HCT116 (cell line): ENCODE measurements around the gene NKX6-1. TPM values are rescaled to one million over a fixed set of nuclear protein-coding genes. Genes with fewer than 3 reads are reported as not detected.

Source experiments
- ATAC-seq: fragments of 200-7000 bp; cut with Tn5 transposase; 2 replicates; pipeline ENCODE4 v1.9.1; 2020; ENCODE audit warnings: mild to moderate bottlenecking, moderate library complexity
- BruUV-seq: library from RNA; stranded (reverse); fragments of 400-500 nt; replicated peaks from 2 replicates; lab custom pipeline; 2021; lab: Mats Ljungman, UMichigan
- CTCF ChIA-PET: fragments of 300-600 bp; sonication (Branson Sonifier 250); formaldehyde crosslinking; loops from one replicate; lab custom pipeline; 2021; ENCODE audit warnings: antibody characterized with exemption; lab: Charles Lee
- POLR2A ChIA-PET: fragments of 300-600, 350-600 bp; sonication (Branson Sonifier 250); formaldehyde crosslinking; loops from one replicate; lab custom pipeline; 2021; ENCODE audit warnings: antibody characterized with exemption; lab: Charles Lee
- RAD21 ChIA-PET, 2 experiments: fragments of 300-600 bp; sonication (Branson Sonifier 250); formaldehyde crosslinking; loops; one replicate each; lab custom pipeline; 2023; ENCODE audit warnings: low total read pairs in 2 of 2; ENCODE audit not compliant: uncharacterized antibody in 2 of 2, unreplicated experiment in 2 of 2, low non-redundant PET in 1 of 2; lab: Charles Lee
- DNase-seq: peaks from one replicate; pipeline ENCODE4 v3.0.0-alpha.2; 2010; ENCODE audit warnings: low read depth, low spot score
- H2AFZ ChIP-seq: fragments of 200-600 bp; shearing (Covaris generic), sonication (generic); 2 replicates; pipeline ENCODE4 v1.6.1; 2017; ENCODE audit warnings: low read depth, mixed run types, mixed read lengths, antibody characterized with exemption, low read length; ENCODE audit not compliant: poor library complexity, severe bottlenecking
- H3K27ac ChIP-seq: 2 replicates; pipeline ENCODE4 v1.5.1; 2012; ENCODE audit warnings: low read depth, low read length
- H3K27me3 ChIP-seq: fragments of 200-600 bp; sonication (generic); 2 replicates; pipeline ENCODE4 v1.6.1; 2016; ENCODE audit warnings: mixed run types, low read length, mixed read lengths; ENCODE audit not compliant: insufficient read depth
- H3K36me3 ChIP-seq, 2 experiments: fragments of 200-500 bp in 1 of 2; fragments of 200-600 bp in 1 of 2; sonication (Bioruptor generic) in 1 of 2; sonication (generic) in 1 of 2; 2 replicates each; pipeline versions ENCODE4 v1.5.1 to v1.6.1; 2014 to 2016; ENCODE audit warnings: low read length in 2 of 2, inconsistent platforms in 1 of 2, mixed read lengths in 1 of 2, mixed run types in 1 of 2; ENCODE audit not compliant: insufficient read depth in 2 of 2, control insufficient read depth in 1 of 2
- H3K4me1 ChIP-seq, 2 experiments: fragments of 200-600 bp in 1 of 2; sonication (generic) in 1 of 2; 2 replicates each; pipeline versions ENCODE4 v1.5.1 to v1.6.1; 2012 to 2017; ENCODE audit warnings: low read length in 2 of 2, inconsistent platforms in 1 of 2, mild to moderate bottlenecking in 1 of 2, mixed read lengths in 1 of 2, mixed run types in 1 of 2, moderate library complexity in 1 of 2; ENCODE audit not compliant: insufficient read depth in 2 of 2, control insufficient read depth in 1 of 2
- H3K4me2 ChIP-seq: fragments of 200-600 bp; sonication (generic); 2 replicates; pipeline ENCODE4 v1.6.1; 2017; ENCODE audit warnings: mixed run types, low read length, mixed read lengths
- H3K4me3 ChIP-seq, 2 experiments: fragments of 200-600 bp in 1 of 2; sonication (generic) in 1 of 2; replicated peaks in 1 of 2; 2 replicates each; pipeline ENCODE4 v1.5.1; 2011 to 2016; ENCODE audit warnings: low read length in 2 of 2, control low read depth in 1 of 2, low read depth in 1 of 2, mild to moderate bottlenecking in 1 of 2, mixed read lengths in 1 of 2, mixed run types in 1 of 2
- H3K79me2 ChIP-seq: fragments of 200-600 bp; sonication (generic); 2 replicates; pipeline ENCODE4 v1.6.1; 2017; ENCODE audit warnings: mild to moderate bottlenecking, mixed run types, low read length, moderate library complexity, mixed read lengths; ENCODE audit not compliant: insufficient read depth
- H3K9ac ChIP-seq: fragments of 200-600 bp; sonication (generic); 2 replicates; pipeline ENCODE4 v1.6.1; 2016; ENCODE audit warnings: low read length, mixed read lengths
- H3K9me2 ChIP-seq: fragments of 200-600 bp; sonication (generic), shearing (Covaris generic); 2 replicates; pipeline ENCODE4 v1.6.1; 2017; ENCODE audit warnings: mixed run types, mild to moderate bottlenecking, moderate library complexity; ENCODE audit not compliant: insufficient read depth
- H3K9me3 ChIP-seq, 2 experiments: fragments of 200-500 bp in 1 of 2; fragments of 200-600 bp in 1 of 2; sonication (Bioruptor generic) in 1 of 2; sonication (generic) in 1 of 2; 2 replicates each; pipeline ENCODE4 v1.6.1; 2014 to 2017; ENCODE audit warnings: low read length in 2 of 2, mixed read lengths in 2 of 2, inconsistent platforms in 1 of 2, low read depth in 1 of 2, mild to moderate bottlenecking in 1 of 2, mixed run types in 1 of 2, moderate library complexity in 1 of 2; ENCODE audit not compliant: control insufficient read depth in 1 of 2, insufficient read depth in 1 of 2
- H4K20me1 ChIP-seq: fragments of 200-600 bp; sonication (generic), shearing (Covaris generic); 2 replicates; pipeline ENCODE4 v1.6.1; 2017; ENCODE audit warnings: mixed run types, mild to moderate bottlenecking, moderate library complexity; ENCODE audit not compliant: insufficient read depth
- ATF3 ChIP-seq: IDR thresholded peaks from 2 replicates; pipeline ENCODE4 v1.6.1; 2012
- CBX3 ChIP-seq: IDR thresholded peaks from 2 replicates; pipeline ENCODE4 v1.6.1; 2012; ENCODE audit warnings: low read depth
- CEBPB ChIP-seq: IDR thresholded peaks from 2 replicates; pipeline ENCODE4 v1.6.1; 2012; ENCODE audit warnings: low read depth
- CTCF ChIP-seq, 3 experiments: fragments of 200-600 bp in 1 of 3; sonication (generic) in 1 of 3; IDR thresholded peaks in 2 of 3; conservative IDR thresholded peaks in 1 of 3; 2 replicates each; pipeline ENCODE4 v1.5.1; 2012 to 2017; ENCODE audit warnings: low read depth in 2 of 3, low read length in 2 of 3, antibody characterized with exemption in 1 of 3, borderline replicate concordance in 1 of 3, control low read depth in 1 of 3, mild to moderate bottlenecking in 1 of 3, mixed read lengths in 1 of 3, mixed run types in 1 of 3, moderate library complexity in 1 of 3; ENCODE audit not compliant: insufficient read depth in 1 of 3
- EGR1 ChIP-seq: IDR thresholded peaks from 2 replicates; pipeline ENCODE4 v1.6.1; 2012; ENCODE audit warnings: low read depth
- EZH2 ChIP-seq: fragments of 200-600 bp; sonication (generic); IDR thresholded peaks from 2 replicates; pipeline ENCODE4 v1.6.1; 2017; ENCODE audit warnings: antibody characterized with exemption, mixed run types
- FOSL1 ChIP-seq: IDR thresholded peaks from 2 replicates; pipeline ENCODE4 v1.6.1; 2012; ENCODE audit warnings: low read depth
- JUND ChIP-seq: IDR thresholded peaks from 2 replicates; pipeline ENCODE4 v1.6.1; 2012
- MAX ChIP-seq: IDR thresholded peaks from 2 replicates; pipeline ENCODE4 v1.6.1; 2012
- POLR2A ChIP-seq: IDR thresholded peaks from 2 replicates; pipeline ENCODE4 v1.7.0; 2011; ENCODE audit warnings: borderline replicate concordance; ENCODE audit not compliant: insufficient read depth, insufficient read length; ENCODE audit errors: extremely low read depth
- POLR2AphosphoS5 ChIP-seq: IDR thresholded peaks from 2 replicates; pipeline ENCODE4 v1.6.1; 2011; ENCODE audit warnings: mild to moderate bottlenecking, low read depth, low read length, moderate library complexity
- RAD21 ChIP-seq: IDR thresholded peaks from 2 replicates; pipeline ENCODE4 v1.6.1; 2012; ENCODE audit warnings: low read depth, mild to moderate bottlenecking
- REST ChIP-seq: IDR thresholded peaks from 2 replicates; pipeline ENCODE4 v1.6.1; 2012; ENCODE audit warnings: low read depth
- SIN3A ChIP-seq: IDR thresholded peaks from 2 replicates; pipeline ENCODE4 v1.6.1; 2012; ENCODE audit warnings: low read depth
- SP1 ChIP-seq: IDR thresholded peaks from 2 replicates; pipeline ENCODE4 v1.6.1; 2012; ENCODE audit warnings: low read depth
- SRF ChIP-seq: IDR thresholded peaks from 2 replicates; pipeline ENCODE4 v1.6.1; 2012; ENCODE audit warnings: low read depth
- YY1 ChIP-seq: IDR thresholded peaks from 2 replicates; pipeline ENCODE4 v1.6.1; 2011; ENCODE audit warnings: low read length, low read depth, moderate library complexity, mild to moderate bottlenecking; ENCODE audit not compliant: insufficient replicate concordance; ENCODE audit errors: extremely low read depth
- ZBTB33 ChIP-seq: IDR thresholded peaks from 2 replicates; pipeline ENCODE4 v1.6.1; 2011; ENCODE audit warnings: mild to moderate bottlenecking, low read length, moderate library complexity; ENCODE audit not compliant: insufficient replicate concordance; ENCODE audit errors: extremely low read depth
- ZFX ChIP-seq: fragments of 450-650 bp; IDR thresholded peaks from 2 replicates; pipeline ENCODE4 v1.6.1; 2017
- ZNF274 ChIP-seq: fragments of 200-500 bp; sonication (Bioruptor generic); IDR thresholded peaks from 2 replicates; pipeline ENCODE4 v1.6.1; 2014; ENCODE audit warnings: mild to moderate bottlenecking, low read depth, low read length, inconsistent platforms
- intact Hi-C: fragments of 100-400 bp; cut with micrococcal nuclease; formaldehyde crosslinking; loops from 2 replicates; pipeline ENCODE4 v1.10.0; 2022
- total RNA-seq: library from RNA; stranded (reverse); gene quantifications from one replicate; pipeline ENCODE4 v1.2.1, GENCODE V29; 2021; ENCODE audit not compliant: unreplicated experiment

NKX6-1 gene
- total RNA-seq, 1 experiment from 2014 or later, result 4.2 TPM

- Histone ChIP-seq H3K79me2 (no peaks in the 10 kb centered on the region), H3K4me2 (no peak overlapping the region), H3K9me2 (no peaks in the 10 kb centered on the region), H3K27ac (no peak overlapping the region), H3K9me3 (no peaks in the 10 kb centered on the region), H3K4me1 (peaks cover 0 to 5% of the 10 kb centered on the region in 2 experiments; a peak in 1 of 4 replicates), H2AFZ (no peak overlapping the region), H3K9ac (no peak overlapping the region), H3K4me3 (no peak overlapping the region), H3K36me3 (peaks cover 0 to 3% of the 10 kb centered on the region in 2 experiments; a peak in 1 of 4 replicates), H3K27me3 (no peaks in the 10 kb centered on the region), H4K20me1 (no peaks in the 10 kb centered on the region)
- BruUV-seq, result no TSS peak
- DNase-seq (no peak), ATAC-seq (no peak)
- CTCF ChIA-PET, result interaction anchor here (1.7 kb wide), 1 partner anchor 41 kb away, joined by 4 read pairs; no protein-coding TSS in a partner anchor
- POLR2A ChIA-PET, result no interaction called here
- RAD21 ChIA-PET, result no interaction called here
- TF ChIP-seq POLR2AphosphoS5, result no peak
- no peak for TF ChIP-seq YY1
- TF ChIP-seq SRF, result no peak
- TF ChIP-seq CBX3, result no peak
- TF ChIP-seq MAX, result no peak
- no peak for TF ChIP-seq ZBTB33
- no peak for TF ChIP-seq SP1
- TF ChIP-seq REST, result no peak
- no peak for TF ChIP-seq ZNF274
- no peak for TF ChIP-seq POLR2A
- TF ChIP-seq EGR1, result no peak
- no peak for TF ChIP-seq FOSL1
- no peak for TF ChIP-seq ZFX
- no peak for TF ChIP-seq CEBPB
- TF ChIP-seq CTCF (IDR thresholded peaks at IDR 0.05 in 2 of 3, conservative IDR thresholded peaks at IDR 0.05 in 1 of 3; ENCODE audit: borderline replicate concordance in 1 of 3, insufficient read depth in 1 of 3, low read depth in 2 of 3, low read length in 2 of 3), result no peak
- TF ChIP-seq ATF3, result no peak
- TF ChIP-seq EZH2, result no peak
- TF ChIP-seq RAD21, result no peak
- no peak for TF ChIP-seq SIN3A
- no peak for TF ChIP-seq JUND
- intact Hi-C loops, result no loop called here
These were observed 6.8 kb downstream of the NKX6-1 start for GRCh38 chr4:84492290-84492689.
